Prostate gland (tissue), 2 donors: Measurements from ENCODE around the gene TRAF3IP3. TPM values are rescaled to one million over a fixed set of nuclear protein-coding genes. Genes with fewer than 3 reads are reported as not detected.

Source experiments
- DNase-seq: peaks from one replicate; pipeline ENCODE4 v3.0.0-alpha.2; 2019; ENCODE audit warnings: low spot score
- H3K27ac ChIP-seq, 2 donors: fragments of 200-600 bp; sonication (generic); 2 replicates each; pipeline ENCODE4 v1.5.1; 2017 to 2019
- H3K27me3 ChIP-seq: fragments of 200-600 bp; sonication (generic); replicated peaks from 2 replicates; pipeline ENCODE4 v1.5.1; 2019; ENCODE audit not compliant: insufficient read depth
- H3K36me3 ChIP-seq, 2 donors: fragments of 200-600 bp; sonication (generic); 1 replicate in 1 of 2; 2 replicates in 1 of 2; pipeline versions ENCODE4 v1.5.1 to v1.8.1; 2017 to 2019
- H3K4me1 ChIP-seq: fragments of 200-600 bp; sonication (generic); replicated peaks from 2 replicates; pipeline ENCODE4 v1.5.1; 2019
- H3K4me3 ChIP-seq, 2 donors: fragments of 200-600 bp; sonication (generic); 2 replicates each; pipeline ENCODE4 v1.5.1; 2017 to 2019
- H3K9me3 ChIP-seq: fragments of 200-600 bp; sonication (generic); 2 replicates; pipeline ENCODE4 v1.5.1; 2017
- CTCF ChIP-seq, 4 experiments: fragments of 200-600 bp in 2 of 4; fragments of 450-650 bp in 2 of 4; sonication (generic) in 2 of 4; IDR thresholded peaks; 1 replicate in 3 of 4; 2 replicates in 1 of 4; pipeline ENCODE4 v1.5.1; 2016 to 2019; ENCODE audit warnings: antibody characterized with exemption in 4 of 4, mild to moderate bottlenecking in 2 of 4, moderate library complexity in 2 of 4
- POLR2A ChIP-seq: fragments of 450-650 bp; IDR thresholded peaks from one replicate; pipeline ENCODE4 v1.6.1; 2016; ENCODE audit warnings: antibody characterized with exemption, mild to moderate bottlenecking
- POLR2AphosphoS5 ChIP-seq: sonication (generic); formaldehyde crosslinking; IDR thresholded peaks from one replicate; pipeline ENCODE4 v1.6.1; 2017; ENCODE audit warnings: antibody characterized with exemption
- WGBS: methylation state at CpG from one replicate; pipeline ENCODE4 v1.1.5; 2018; 5-methylcytosine and 5-hydroxymethylcytosine counted together
- intact Hi-C: fragments of 100-400 bp; cut with DNase I; formaldehyde crosslinking; loops from one replicate; pipeline ENCODE4 v1.14.2; 2022
- total RNA-seq, 2 donors: library from RNA; depleted of rRNA; stranded (reverse); fragments of >200 nt; gene quantifications; one replicate each; pipeline ENCODE4 v1.1.0, GENCODE V29; 2016

The TRAF3IP3 gene
- total RNA-seq, 2 donors from 2014 or later: 0.73 to 1.6 TPM

GRCh38 chr1:209748620-209749019, 7.2 kb upstream of the TRAF3IP3 start:
- WGBS: 81% methylated on average over 4 of the region's 4 CpGs
- intact Hi-C loops: loop anchor here (5.0 kb wide), 1 partner anchor 171 kb away; no protein-coding TSS in a partner anchor
- Histone ChIP-seq H3K9me3 (no peaks in the 10 kb centered on the region), H3K27ac (no peak overlapping the region), H3K36me3 (no peaks in the 10 kb centered on the region), H3K27me3 (no peaks in the 10 kb centered on the region), H3K4me1 (peaks cover 5% of the 10 kb centered on the region), H3K4me3 (no peak overlapping the region)
- TF ChIP-seq POLR2AphosphoS5 (no peak), CTCF (IDR thresholded peaks at IDR 0.05) (no peak), POLR2A (no peak)
- no peak for DNase-seq

GRCh38 chr1:209749205-209749604, 6.6 kb upstream of the TRAF3IP3 start:
- Histone ChIP-seq H3K36me3 (no peaks in the 10 kb centered on the region), H3K27me3 (no peaks in the 10 kb centered on the region), H3K27ac (no peak overlapping the region), H3K4me3 (no peak overlapping the region), H3K9me3 (no peaks in the 10 kb centered on the region), H3K4me1 (peaks cover 5% of the 10 kb centered on the region)
- DNase-seq: no peak
- TF ChIP-seq POLR2AphosphoS5 (no peak), CTCF (IDR thresholded peaks at IDR 0.05) (no peak), POLR2A (no peak)
- intact Hi-C loops: loop anchor here (5.0 kb wide), 1 partner anchor 172 kb away; no protein-coding TSS in a partner anchor
- 78% methylated on average over 2 of the region's 2 CpGs for WGBS

- no peaks in the 10 kb centered on the region for H3K9me3 ChIP-seq
- H3K27me3 ChIP-seq: no peaks in the 10 kb centered on the region
- TF ChIP-seq POLR2A: no peak
- TF ChIP-seq CTCF (IDR thresholded peaks at IDR 0.05): no peak
- no peak for TF ChIP-seq POLR2AphosphoS5
- no peak overlapping the region for H3K4me3 ChIP-seq
- H3K4me1 ChIP-seq: peaks cover 5% of the 10 kb centered on the region
- no peak overlapping the region for H3K27ac ChIP-seq
- intact Hi-C loops: loop anchor here (5.0 kb wide), 1 partner anchor 172 kb away; no protein-coding TSS in a partner anchor
- 74% methylated on average over 6 of the region's 6 CpGs for WGBS
- no peak for DNase-seq
- no peaks in the 10 kb centered on the region for H3K36me3 ChIP-seq
These were observed 6.1 kb upstream of the TRAF3IP3 start for GRCh38 chr1:209749670-209750323.

- DNase-seq: no peak
- TF ChIP-seq CTCF (IDR thresholded peaks at IDR 0.05): no peak
- no peak for TF ChIP-seq POLR2AphosphoS5
- no peak for TF ChIP-seq POLR2A
- WGBS: 76% methylated on average over 5 of the region's 5 CpGs
These were observed 4.1 kb upstream of the TRAF3IP3 start for GRCh38 chr1:209751627-209752231.

GRCh38 chr1:209752890-209753289, 3.0 kb upstream of the TRAF3IP3 start:
- Histone ChIP-seq H3K27me3 (no peaks in the 10 kb centered on the region), H3K9me3 (no peaks in the 10 kb centered on the region), H3K4me3 (no peak overlapping the region), H3K27ac (no peak overlapping the region), H3K36me3 (no peaks in the 10 kb centered on the region), H3K4me1 (no peaks in the 10 kb centered on the region)
- intact Hi-C loops: no loop called here
- WGBS: 88% methylated on average over 3 of the region's 3 CpGs
- DNase-seq: no peak
- TF ChIP-seq CTCF (IDR thresholded peaks at IDR 0.05): no peak
- no peak for TF ChIP-seq POLR2A
- no peak for TF ChIP-seq POLR2AphosphoS5

More at GRCh38 chr1:209751627-209752231, 4.1 kb upstream of the TRAF3IP3 start:
- intact Hi-C loops: no loop called here
- H3K9me3 ChIP-seq: no peaks in the 10 kb centered on the region
- H3K36me3 ChIP-seq: no peaks in the 10 kb centered on the region
- no peak overlapping the region for H3K27ac ChIP-seq
- H3K27me3 ChIP-seq: no peaks in the 10 kb centered on the region
- no peaks in the 10 kb centered on the region for H3K4me1 ChIP-seq
- H3K4me3 ChIP-seq: no peak overlapping the region
